Measurements from ENCODE around the gene IMMP2L.
"Not testable (repeated sequence)": the region's sequence is repeated elsewhere in the genome, so short reads cannot be mapped to it uniquely, and the experiment has no call there.

The IMMP2L gene

GRCh38 chr7:111256391-111256790 is 305.9 kb downstream of the IMMP2L start:
- DNase-seq = no peak

DNA sequence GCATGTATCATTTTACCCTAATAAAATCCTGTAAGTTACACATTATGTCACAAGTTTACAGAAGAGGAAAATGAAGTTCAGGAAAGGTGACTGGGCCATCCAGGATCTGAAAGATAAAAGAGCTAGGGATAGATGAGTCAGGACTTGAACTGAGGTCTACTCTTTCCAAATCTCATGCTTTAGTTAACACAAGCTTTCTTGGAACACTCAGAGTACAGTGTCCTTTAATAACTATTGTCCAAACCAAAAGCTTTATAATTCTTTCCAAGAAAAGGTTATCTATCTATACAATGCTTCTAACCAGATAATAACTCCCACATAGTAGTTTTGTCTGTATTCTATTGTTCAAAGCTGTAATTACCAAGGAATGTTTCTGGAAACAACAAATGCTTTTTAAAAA is 306.7 kb downstream of the IMMP2L start:
- DNase-seq = no peak

GRCh38 chr7:111251365-111251764 is 310.9 kb downstream of the IMMP2L start:
- DNase-seq = not testable (repeated sequence)

- DNase-seq = not testable (repeated sequence)
Measured at GRCh38 chr7:111249807-111250206, 312.5 kb downstream of the IMMP2L start.

GRCh38 chr7:111242141-111242755 is 320.0 kb downstream of the IMMP2L start:
- DNase-seq = no peak

- DNase-seq = no peak
Measured at GRCh38 chr7:111240371-111240770, 321.9 kb downstream of the IMMP2L start.

DNA sequence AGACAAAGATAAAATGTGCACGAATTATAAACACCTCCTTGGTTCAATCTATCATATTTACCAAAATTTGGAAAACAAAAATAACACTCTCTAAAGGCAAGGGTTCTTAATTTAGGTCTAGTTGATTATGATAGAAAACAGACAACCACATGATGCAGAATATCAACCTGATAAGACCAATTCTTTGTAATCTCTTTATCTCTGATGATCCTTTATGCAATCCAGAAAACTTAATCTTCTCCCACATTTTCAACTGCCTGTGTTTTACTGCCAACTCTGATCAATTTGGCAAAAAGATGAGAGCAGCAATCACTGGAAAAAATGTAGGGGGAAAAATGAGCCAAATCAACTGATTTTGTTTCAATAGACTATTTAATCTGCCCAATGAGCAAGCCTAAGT is 322.9 kb downstream of the IMMP2L start:
- no peak for DNase-seq

- DNase-seq = no peak
Measured at GRCh38 chr7:111238886-111239285, 323.4 kb downstream of the IMMP2L start.

GRCh38 chr7:111235709-111236108 is 326.6 kb downstream of the IMMP2L start:
- DNase-seq = no peak

GRCh38 chr7:111232249-111233084 is 329.8 kb downstream of the IMMP2L start:
- DNase-seq = no peak

GRCh38 chr7:111229916-111230315 is 332.4 kb downstream of the IMMP2L start:
- DNase-seq = no peak

DNA sequence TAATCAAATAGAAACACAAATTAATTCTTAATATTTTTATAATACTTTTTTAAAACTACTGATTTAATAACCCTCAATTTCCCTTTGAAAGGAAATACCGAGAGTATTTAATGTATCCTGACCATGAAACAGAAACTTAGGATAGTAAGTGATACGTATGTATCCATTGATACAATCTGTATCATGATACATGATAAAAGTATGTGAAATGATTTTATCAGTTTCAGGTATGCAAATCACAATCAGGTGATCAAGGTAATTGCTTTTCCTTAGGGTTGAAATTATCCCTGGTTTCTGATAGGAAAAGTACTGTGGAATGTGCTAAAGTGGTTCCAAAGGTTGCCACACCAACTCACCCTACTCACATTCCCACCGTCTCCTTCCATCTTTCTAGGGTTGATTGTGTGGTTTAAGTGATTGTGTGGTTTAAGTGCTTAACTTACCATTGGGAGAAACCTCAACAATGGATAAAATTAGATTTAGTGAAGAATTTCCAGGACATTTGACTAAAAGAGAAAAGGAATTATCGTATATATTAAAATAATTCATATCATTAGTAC is 333.0 kb downstream of the IMMP2L start:
- DNase-seq = no peak

GRCh38 chr7:111228437-111228836 is 333.9 kb downstream of the IMMP2L start:
- no peak for DNase-seq

DNA sequence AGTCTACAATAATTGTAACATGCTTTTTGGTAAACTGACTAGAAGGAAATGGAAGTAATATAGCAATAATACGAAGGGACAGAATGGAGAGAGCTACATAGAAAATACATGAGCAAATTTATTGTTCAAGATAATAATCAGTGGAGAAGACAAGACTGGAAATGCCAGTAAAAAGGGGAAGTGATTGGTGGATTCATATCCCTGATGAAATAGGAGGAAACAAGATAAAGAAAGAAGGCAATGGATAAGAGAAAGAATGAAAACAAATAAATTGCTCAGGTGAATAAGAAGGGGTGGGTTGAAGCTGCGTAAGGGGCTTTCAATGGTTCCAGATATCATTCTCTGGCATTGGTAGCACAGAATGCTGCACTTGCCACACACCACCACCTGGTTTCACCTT is 335.5 kb downstream of the IMMP2L start:
- DNase-seq = no peak

GRCh38 chr7:111224354-111225231 is 337.7 kb downstream of the IMMP2L start:
- no peak for DNase-seq

DNA sequence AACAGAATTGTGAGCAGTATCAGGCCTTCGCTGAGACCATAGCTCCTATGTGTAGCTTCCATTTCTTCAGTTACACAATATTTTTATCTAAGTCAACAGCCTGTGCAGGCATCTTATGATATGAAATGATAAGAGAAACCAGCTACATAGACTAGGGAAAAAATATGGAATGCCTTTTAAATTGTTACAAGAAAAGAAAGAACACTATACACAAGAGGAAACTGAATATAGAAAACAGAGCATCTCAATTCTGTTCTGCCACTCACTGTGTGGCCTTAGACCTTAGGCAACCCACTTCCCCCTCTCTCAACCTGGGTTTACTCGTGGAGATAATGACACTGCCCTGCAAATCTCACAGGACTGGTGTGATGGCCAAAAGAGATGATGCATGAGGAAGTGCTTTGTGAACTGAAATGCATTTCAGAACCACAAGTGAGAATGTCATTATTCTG is 338.5 kb downstream of the IMMP2L start:
- no peak for DNase-seq

GRCh38 chr7:111215550-111215949 is 346.7 kb downstream of the IMMP2L start:
- DNase-seq = no peak

- no peak for DNase-seq
Measured at GRCh38 chr7:111212857-111213523, 349.3 kb downstream of the IMMP2L start.

- no peak for DNase-seq
Measured at GRCh38 chr7:111210996-111211395, 351.3 kb downstream of the IMMP2L start.

DNA sequence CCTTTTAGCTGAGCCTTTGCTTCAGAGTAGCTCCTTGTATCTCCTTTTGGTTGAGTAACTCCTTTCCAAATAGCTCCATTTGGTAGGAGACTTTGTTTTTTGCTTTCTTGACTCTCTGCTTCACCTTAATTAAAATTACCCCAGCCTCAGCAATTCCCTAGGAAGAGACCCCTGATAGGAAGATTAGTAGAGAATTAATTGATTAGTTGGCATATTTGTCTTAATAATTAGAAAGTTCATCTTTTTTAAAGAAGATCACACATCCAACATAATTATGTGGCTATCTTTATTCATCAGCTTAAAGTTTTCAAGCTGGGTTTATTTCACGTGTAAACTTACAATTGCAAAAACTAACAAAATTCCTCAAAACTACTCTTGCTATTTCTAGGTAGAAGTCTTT is 352.2 kb downstream of the IMMP2L start:
- no peak for DNase-seq

- no peak for DNase-seq
Measured at GRCh38 chr7:111205251-111205650, 357.0 kb downstream of the IMMP2L start.

DNA sequence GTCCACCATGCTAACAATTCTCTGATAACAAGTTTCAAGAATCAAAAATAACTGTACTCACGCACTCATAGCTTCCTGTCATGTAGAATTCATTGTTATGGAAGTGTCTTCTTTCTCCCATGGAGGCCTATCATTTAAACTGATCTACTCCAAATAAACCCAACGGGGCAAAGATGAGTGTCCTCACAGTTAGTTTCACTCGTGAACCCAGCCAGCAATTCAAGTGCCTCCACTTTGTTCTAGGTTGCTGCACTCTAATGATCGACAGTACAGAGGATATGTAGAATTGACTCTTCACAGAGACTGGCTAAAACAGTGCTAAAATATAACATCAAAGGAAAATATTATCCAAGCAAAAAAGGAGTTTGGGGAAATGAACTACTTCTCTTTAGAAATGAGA is 360.0 kb downstream of the IMMP2L start:
- DNase-seq = no peak

- DNase-seq = no peak
Measured at GRCh38 chr7:111199643-111200042, 362.6 kb downstream of the IMMP2L start.
